HG03378 (cell line): Measurements from ENCODE around the gene MRPL16.
A peak's percentile ranks its signal among the peaks of the same experiment; 100 is the strongest.

Source experiments
- ATAC-seq: cut with Tn5 transposase; IDR thresholded peaks from one replicate; pipeline ENCODE4 v1.9.1; 2021; ENCODE audit warnings: mild to moderate bottlenecking, moderate library complexity; ENCODE audit not compliant: unreplicated experiment

Gene MRPL16

DNA sequence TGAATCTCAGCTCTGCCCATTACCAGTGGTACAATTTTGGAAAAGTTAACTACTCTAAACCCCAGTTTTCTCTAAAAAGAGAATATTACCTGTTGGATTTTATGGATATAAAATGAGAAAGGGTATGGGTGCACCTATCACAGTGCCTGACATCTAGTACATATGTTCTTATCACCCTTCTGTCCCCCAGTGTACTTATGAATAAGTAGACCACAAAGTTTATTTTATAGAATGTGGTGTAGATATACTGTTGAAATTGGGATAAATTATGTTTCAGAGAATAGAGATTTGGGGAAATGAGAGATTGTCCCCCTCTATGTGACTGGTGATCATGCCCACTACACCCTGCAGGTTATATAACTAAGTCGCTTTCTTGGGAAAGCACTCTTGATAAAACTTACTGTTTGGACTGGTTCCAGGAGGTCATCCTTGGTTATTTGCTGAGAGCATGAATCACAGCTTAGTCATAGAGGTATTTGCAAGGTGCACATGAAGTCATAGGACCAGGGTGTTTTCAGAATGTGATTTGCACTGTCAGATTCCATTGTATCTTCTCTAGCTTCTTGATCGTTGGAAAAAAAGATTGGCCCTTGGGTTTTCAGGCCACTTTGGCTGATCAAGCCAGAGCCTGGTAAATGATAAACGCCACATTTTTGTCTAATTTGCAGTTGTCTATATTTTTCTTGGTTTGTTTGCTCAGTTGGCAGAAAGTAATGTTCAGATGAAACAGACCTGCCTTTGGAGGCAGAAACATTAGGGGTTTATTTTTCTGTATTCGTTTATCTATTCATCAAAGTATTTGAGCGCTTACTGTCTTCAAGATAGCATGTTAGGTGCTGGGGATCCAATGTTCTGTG lies 34.1 kb downstream of the MRPL16 start:
- ATAC-seq, result no peak

DNA sequence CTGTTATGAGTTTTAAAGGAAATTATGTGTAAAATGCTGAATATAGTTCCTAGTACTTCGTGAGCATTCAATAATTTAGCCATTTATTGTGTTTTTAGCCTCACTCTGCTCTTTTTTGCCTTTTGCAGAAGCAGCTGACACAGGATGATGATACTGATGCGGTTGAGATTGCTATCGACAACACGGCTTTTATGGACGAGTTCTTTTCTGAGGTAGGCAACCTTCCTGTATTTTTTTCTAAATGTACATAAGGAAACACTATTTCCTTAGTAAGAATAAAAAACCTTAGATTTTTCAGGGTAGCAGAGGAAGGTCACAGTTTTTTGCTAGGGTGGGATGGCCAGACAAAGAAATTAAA lies 37.5 kb downstream of the MRPL16 start:
- no peak for ATAC-seq

DNA sequence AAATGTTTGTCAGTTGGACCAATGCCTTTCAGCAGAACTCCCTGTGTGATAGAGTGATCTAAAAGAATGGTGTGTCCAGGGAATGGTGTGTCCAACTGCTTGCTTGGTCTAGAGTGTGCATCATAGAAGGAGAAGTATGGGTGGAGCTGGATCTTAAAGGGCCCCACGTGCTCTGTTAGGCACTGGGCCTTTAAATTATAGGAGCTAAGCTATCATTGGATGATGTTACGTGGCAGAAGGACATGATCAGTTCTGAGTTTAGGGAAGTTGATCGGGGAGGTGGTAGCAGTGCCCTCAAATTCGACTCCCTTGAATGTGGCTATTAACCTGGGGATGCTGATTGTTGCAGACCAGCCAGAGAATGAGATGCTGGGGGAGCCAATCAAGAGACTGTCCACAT lies 39.0 kb downstream of the MRPL16 start:
- no peak for ATAC-seq

DNA sequence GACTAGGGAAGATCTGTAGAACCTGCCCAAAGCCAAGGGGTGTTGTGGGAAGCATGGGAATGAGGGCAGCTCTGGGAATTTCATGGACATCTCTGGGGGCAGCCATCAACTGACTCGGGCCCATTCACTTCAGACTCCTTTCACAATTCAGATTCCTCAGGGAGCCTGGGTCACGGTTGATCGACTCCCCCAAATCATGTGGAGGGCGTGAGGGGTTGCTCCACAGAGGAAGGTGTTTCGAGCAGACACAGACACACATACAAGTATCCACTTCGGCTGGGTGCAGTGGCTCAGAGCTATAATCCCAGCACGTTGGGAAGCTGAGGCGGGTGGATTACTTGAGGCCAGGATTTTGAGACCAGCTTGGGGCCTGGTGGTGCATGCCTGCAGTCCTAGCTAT lies 39.7 kb downstream of the MRPL16 start:
- no peak for ATAC-seq

DNA sequence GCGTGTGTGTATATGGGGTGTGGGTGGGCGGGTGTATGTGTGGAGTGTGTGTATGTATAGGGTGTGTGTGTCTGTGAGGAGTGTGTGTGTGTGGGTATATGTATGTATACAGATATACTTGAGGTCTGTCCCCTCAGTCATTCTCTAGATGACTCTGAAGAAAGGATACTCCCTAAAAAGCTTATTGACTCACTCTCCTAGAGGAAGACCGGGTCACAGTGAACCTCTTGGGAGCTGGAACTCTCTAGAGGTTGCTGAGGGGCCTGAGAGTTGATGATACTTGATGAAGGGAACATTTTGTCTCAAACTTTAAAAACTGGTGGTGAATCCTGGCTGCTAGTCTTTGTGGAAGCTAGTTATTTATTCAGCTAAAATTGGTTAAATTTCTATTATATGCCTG lies 40.3 kb downstream of the MRPL16 start:
- ATAC-seq, result no peak

DNA sequence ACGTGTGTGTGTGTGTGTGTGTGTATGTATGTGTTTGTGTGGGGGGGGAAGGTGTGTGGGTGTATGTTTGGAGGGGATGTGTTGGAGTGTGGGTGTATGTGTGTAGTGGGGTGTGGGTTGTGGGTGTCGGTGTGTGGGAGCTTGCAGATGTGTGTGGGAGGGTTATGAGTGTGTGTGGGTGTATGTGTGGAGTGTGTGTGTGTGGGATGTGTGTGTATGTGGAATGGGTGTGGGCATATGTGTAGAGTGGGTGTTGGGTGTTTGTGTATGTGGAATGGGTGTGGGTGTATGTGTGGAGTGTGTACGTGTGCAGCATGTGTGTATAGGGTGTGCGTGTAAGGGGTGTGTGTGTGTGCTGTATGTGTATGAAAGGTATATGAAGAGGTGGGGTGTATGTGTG lies 40.8 kb downstream of the MRPL16 start:
- no peak for ATAC-seq

DNA sequence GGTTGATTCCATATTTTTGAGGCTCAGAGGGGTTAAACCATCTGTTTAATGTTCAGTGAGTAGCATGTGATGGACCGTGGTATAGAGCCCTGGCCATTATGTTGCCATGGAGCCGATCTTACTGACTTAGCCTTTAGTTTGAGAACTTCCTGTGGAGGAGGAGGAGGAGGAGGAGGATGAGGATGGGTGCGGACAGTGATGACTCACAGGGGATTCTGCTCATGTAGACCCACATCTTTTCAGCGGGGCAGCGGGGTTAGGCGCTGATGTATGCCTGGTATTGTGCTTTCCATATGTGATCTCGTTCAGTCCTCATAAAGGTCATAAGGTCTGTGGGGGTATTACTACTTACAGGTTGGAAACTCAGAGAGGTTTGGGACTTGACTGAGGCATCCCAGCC lies 41.5 kb downstream of the MRPL16 start:
- ATAC-seq, result no peak

DNA sequence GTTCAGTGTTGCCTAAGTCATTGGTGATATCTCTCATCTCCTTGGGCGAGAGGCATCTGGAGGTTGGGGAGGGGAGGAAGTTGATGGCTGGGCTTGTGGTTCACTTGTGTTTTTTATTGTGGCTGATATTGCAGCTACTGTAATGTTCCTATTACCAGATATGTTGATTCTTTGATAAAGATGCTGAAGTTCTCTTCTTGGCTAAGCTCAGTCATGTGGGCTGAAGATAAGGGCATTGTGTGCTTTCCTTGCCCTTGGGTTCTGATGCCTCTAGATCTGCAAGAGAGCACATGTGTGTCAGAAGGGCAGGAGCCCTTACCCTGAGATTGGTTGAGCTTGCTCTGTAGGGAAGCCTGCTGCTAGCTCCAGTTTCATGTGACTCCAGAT lies 43.4 kb downstream of the MRPL16 start:
- no peak for ATAC-seq

DNA sequence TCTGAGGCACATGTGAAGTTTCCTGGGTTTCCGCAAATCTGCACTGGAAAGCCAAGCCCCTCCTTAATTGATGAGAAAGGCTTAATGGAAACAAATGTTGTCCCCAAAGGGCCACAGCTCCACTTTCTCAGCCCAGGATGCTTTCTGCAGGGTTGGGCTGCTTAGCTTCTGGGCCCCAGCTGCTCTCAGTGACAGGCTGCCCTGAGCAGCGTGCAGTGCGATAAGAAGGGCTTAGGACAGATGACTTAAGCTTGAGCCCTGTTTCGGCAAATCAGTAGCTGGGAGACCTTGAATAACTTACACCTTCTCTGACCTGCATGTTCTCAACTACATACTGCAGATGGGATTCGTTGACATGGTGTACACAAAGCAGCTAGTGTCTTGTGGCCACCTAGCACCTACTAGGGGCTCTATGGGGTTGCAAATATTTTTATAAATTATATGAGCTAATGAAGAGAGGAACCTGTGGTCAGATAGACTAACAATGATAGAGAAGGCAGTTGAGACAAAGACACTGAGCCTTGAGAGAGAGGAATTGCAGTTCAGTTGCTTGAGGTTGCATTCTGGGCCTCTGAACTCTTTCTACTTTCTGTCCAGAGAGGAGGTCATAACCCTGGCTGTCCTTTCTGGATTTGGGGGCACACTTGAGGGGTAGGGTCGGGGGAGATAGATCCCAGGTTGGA lies 43.9 kb downstream of the MRPL16 start:
- no peak for ATAC-seq

DNA sequence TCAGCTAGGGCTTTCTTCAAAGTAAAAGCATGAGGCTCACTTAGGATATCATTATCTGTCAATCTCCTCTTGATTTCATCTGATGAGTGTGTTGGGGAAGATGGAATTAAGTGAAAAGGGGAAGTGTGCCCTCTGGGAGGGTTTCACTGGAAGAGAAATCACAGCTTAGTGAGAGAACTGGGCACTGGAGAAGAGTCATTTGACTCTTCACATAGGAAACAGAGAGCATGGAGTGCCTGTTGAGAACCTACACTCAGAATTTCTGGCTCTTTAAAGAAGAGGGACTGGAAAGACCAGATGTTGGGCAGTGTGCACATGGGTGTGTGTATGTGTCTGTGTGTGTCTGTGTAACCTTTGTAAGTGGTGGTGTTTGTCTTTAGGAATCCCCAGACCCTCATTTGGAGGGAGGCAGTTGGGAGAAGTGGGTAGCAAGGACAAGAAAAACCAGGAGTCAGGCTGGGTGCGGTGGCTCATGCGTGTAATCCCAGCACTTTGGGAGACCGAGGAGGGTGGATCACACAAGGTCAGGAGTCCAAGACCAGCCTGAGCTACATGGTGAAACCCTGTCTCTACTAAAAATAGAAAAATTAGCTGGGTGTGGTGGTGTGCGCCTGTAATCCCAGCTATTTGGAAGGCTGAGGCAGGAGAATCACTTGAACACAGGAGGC lies 45.4 kb downstream of the MRPL16 start:
- no peak for ATAC-seq

DNA sequence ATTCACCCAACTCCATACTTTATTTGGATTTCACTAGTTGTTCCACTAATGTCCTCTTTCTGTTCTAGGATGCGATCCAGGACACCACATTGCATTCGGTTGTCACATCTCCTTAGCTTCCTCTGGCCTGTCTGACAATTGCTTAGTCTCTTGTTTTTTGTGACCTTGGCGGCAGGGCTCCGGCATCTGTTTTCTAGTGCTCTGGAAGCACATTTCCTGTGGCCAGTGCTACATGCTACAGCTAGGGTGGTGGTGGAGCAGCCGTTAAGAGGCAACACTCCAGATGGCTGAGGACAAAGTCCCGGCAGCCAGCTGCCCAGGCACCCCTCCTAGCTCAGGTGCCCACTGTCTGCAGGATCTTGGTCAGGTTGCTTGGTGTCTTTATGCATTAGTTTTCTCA lies 48.6 kb downstream of the MRPL16 start:
- no peak for ATAC-seq

DNA sequence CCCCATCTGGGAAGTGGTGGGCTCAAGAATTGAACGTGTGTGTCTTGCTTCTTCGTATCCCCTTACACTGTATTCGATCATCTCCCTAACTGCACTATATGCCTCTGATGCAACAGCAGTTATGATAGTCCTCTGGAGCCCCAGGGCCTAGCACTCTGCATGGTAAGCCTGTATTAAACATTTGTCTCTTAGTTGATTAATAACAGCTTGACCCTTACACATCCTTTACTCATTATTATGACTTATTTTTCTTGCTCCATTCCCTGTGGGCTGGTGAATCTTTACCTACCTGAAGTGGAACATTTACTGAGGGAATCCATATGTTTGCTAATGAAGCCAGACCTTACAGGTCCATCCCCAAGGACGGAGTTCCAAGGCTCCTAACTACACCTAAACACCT lies 49.8 kb downstream of the MRPL16 start:
- ATAC-seq, result no peak

DNA sequence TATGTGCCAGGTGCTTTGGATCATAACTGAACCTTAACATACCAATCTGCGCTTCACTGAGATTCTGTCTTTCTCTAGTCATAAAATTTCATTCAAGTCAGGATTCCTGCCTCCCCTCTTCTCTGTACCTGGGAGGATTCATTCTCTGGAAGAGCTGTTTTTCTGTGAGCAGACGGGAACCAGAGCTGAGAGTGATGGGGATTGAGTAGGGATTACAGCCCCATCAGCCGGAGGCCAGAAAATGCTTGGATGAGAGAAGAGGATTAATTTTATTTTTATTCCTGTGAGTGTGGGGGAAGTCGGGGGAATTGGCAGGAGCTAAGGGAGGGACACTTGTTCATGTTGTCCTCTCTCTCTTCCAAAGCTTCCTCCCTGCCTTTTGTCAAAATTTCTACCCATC lies 50.7 kb downstream of the MRPL16 start:
- ATAC-seq, result no peak

DNA sequence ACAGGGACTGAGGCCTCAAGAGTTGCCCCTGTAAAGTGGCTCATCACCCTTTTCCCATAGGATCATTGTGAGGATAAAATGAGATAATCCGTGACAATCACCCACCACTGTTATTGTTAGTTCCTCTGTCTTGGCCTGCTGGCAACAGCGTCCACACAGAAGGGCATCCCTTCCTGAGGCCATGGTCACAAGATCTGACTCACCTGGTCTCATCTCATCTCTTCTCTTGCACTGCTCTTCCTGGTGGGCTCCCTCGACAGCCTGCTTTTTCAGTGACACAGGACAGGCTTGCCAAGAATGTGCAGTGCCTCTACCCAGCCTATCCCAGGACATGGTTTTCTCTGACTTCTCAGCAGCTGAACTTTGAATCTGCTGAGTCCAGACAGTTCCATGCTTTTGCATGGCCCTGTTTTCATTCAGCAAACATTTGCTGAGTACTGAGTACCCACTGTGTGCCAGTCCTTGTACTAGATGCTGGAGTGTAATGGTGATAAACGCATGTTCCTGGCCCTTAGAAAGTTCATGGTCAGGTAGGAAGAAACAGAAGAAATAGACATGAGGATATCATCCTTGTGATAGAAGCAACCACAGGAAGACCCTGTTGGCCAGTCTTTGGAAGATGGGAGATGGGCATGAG lies 52.1 kb downstream of the MRPL16 start:
- ATAC-seq, result no peak

DNA sequence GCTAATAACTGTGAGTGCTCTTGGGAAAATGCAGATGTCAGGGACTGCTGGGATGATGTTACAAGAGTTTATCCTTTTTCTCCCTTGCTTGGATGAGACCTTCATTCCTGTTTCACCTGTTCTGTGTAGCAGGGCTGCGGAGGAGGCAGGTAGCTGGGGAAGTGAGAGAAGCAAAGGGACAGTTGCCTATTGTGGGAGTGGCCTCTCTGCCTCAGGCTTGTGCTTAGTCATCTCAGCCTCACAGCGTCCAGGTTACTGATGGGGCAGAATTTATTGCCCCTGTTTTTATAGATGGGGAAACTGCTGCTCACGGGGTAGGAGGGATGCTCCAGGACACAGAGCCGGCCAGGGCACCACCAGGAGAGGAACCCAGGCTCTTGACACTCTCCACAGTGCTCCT lies 53.7 kb downstream of the MRPL16 start:
- ATAC-seq, result peak; percentile 35

DNA sequence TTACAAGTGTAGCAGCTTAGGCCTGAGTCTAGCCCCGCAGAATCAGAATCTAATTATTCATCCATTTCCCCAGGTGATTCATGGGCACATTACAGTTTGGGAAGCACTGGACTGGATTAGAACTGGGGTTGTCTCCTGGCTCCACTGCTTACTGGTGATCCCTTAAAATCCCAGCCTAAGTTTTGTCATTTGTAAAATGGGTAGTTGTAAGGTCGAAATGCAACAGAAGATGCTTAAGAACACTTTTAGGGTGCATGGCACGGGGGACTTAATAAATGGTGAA lies 54.1 kb downstream of the MRPL16 start:
- no peak for ATAC-seq
